GM21381 (cell line): ENCODE data around the gene TGIF1.
"Not testable (repeated sequence)": the region's sequence is repeated elsewhere in the genome, so short reads cannot be mapped to it uniquely, and the experiment has no call there.

Experiments
- ATAC-seq: cut with Tn5 transposase; IDR thresholded peaks from one replicate; pipeline ENCODE4 v1.9.1; 2021; ENCODE audit warnings: mild to moderate bottlenecking, moderate library complexity; ENCODE audit not compliant: unreplicated experiment

Gene TGIF1

DNA sequence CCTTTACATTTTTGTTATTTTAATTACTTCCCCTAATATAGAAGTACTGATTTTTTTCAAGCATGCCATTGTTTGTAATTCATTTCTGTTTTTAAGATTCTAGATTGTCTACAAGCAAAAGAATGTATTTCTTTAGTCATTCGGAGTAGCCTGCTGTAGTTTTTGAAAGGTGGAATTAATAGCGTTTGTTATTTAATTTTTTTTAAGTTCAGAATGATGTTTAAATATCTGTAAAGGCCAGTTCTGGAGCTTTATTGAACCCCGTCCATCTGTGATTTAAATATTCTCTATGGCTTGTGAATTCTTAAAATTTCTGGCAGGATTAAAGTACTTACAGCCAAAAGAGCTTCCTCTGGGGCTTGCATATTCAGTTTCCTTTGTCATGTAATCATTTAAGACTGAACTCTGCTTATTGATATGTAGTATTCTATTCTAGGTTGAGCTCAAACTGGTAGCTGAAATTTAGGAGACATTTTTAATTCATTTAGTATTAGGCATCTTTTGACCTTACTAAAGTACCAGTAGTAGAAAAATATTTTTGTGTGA, 5.2 kb downstream of the TGIF1 start:
- no peak for ATAC-seq

DNA sequence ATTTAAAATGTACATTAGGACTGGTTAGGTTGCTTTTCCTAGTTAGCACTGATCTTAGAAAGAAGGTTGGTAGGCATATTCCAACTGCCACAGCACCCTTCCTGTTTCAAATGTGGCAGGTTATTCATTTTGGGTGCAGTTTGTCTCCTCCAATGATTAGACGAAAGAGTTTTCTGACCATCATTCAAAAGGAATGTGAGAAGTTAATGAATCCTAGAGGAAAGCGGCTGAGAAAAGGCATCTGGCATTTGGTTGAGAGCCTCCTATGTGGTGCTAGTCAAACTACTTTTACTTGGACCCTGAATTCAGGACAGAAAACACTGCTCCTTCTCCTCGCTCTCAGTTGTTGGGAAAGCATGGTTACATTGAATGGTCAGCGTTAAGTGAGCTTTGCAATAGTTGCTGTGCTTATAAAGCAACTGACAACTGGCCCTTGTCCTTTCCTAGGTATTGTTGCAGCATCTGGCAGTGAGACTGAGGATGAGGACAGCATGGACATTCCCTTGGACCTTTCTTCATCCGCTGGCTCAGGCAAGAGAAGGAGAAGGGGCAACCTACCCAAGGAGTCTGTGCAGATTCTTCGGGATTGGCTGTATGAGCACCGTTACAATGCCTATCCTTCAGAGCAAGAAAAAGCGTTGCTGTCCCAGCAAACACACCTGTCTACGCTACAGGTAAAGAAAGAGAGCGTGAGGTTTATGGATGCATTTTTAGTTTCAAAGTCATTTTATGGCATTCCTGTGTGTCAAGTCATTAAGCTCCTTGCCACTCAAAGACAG, 6.1 kb downstream of the TGIF1 start:
- ATAC-seq, result no peak

DNA sequence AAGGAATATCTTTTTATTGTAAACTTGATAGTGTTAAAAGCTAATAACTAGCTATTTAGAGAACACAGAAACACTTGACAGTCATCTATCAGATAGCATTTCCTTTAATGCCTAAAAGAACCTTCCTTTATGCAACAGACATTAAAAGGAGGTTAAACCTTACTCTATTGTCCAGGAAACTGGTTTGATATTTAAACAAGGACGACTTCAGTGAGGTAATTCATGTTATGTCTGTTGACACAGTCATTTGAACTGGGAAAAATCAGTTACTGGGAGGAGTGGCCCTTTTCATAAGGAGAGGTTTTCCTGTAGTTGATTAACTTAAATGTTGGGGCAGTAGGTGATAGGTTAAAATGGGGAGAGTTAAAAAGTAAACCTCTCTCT, 6.7 kb downstream of the TGIF1 start:
- ATAC-seq, result no peak

DNA sequence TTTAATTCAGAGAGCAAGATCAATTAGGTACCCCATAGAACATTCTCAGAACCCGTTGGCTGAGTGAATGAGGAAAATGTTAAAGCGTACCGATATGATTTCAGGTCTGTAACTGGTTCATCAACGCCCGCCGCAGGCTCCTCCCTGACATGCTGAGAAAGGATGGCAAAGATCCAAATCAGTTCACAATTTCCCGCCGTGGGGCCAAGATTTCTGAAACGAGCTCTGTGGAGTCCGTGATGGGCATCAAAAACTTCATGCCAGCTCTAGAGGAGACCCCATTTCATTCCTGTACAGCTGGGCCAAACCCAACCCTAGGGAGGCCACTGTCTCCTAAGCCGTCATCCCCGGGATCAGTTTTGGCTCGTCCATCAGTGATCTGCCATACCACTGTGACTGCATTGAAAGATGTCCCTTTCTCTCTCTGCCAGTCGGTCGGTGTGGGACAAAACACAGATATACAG, 7.3 kb downstream of the TGIF1 start:
- ATAC-seq, result no peak

DNA sequence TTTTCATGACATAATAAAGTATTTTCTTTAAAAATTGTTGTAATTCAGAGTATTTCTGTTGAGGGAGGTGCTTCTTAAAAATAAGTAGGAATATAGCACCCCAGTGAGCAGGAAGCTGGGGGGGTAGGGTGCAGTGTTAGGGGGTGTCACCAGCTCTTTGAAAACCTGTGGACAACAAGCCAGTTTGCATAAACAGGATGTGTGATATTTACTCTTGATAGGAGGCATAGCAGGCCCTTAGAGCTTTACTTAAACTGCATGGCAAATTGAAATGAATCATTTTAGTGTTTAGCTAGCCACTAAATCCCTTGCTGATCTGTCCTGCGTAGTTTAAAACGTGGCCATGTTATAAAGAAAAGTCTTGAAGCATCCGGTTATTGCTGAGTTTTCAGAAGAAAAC, 8.4 kb downstream of the TGIF1 start:
- ATAC-seq, result no peak

DNA sequence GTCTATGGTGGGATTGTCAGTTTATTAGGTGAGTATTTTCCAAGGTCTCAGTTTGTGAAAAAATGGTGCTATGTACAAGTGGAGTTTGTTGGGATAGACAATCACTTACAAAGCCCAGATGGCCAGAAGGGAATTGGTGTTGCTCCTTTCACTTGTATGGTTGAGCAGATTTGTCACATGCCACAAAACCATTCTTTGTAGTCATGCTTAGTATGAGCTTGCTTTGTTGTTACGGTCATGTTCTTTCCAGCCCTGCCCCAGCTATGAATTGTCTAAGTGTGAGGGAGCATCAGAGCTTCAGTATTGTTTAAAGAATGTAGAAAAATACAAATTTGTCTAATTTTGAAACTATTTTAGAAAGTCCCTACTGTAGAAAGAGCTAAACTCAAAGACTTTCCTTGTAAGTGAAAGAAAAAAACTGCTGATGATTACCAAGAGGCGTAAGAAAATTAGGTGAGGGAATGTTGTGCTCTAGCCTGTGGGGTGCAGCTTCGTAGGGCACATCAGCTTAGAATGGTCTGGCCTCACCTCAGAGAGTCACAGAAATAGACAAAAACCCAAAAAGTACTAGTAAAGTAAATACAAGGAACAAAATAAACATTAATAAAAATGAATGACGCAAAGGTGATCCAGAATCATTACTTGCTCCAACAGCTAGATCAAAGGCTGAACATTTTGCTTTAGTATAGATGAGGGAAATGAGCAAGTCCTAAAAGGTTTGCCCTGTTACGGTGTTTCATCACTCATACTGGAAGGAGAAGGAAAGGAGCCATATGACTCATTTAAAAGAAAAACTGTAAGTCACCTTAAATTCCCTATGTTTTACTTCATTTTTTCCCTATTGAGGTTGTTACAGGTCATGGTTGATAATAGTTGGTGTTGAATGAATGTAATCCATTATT, 9.2 kb downstream of the TGIF1 start:
- no peak for ATAC-seq

DNA sequence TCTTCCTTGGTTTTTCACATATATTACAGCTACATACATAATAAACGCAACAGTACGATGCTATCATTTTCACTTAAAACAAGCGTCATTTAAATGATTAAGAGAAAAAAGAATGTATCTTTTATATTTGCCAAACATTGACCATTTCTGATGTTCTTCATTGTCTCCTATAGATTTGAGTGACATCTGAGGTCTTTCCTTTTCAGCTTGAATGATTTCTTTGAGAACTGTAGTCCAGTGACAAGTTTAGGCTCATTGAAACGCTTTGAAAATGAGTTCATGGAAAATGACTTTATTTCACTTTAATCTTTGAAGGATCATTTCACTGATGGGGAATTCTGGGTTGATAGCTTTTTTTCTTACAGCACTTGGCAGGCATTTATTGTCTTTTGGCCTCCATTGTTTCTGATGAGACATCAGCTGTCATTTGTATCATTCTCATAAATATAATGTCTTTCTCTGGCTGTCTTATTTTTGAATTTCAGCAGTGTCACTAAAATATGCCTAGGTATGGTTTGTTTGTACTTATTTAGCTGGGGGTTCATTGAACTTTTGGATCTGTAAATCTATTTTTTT, 10.9 kb downstream of the TGIF1 start:
- no peak for ATAC-seq

DNA sequence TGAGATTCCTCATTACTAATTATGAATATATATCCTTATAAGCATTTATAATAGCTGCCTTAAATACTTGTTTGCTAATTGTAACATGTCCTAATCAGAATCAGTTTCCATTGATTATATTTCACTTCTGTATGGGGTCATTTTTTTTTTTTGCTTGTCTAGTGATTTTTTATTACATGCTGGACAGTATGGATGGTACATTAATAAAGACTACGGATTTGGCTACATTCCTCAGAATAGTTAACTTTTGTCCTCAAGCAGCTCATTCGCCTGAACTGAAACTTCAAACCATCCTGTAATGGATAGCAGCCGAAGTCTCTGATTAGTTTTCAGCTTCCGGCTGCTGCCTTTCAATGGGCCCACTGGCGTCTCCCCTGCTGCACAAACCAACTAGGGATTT, 11.7 kb downstream of the TGIF1 start:
- ATAC-seq, result no peak

DNA sequence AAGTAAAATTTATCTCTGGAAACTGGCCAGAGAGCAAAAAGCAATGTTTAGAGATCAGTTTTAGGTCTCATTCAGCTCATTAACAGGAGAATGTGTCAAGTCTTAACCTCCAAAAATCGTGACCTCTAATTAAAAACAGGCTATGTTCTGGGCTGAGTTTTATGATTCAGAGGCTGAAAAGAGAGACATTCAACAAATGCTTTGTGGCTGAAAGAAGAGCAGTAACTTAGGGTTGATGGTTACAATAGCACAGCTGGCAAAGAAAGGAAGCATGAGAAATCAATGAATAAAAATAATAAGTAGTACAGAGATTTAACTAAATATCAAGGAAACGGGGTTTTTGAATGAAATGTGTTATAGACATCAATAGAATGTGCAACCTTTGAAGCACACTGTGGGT, 13.1 kb downstream of the TGIF1 start:
- ATAC-seq, result no peak

DNA sequence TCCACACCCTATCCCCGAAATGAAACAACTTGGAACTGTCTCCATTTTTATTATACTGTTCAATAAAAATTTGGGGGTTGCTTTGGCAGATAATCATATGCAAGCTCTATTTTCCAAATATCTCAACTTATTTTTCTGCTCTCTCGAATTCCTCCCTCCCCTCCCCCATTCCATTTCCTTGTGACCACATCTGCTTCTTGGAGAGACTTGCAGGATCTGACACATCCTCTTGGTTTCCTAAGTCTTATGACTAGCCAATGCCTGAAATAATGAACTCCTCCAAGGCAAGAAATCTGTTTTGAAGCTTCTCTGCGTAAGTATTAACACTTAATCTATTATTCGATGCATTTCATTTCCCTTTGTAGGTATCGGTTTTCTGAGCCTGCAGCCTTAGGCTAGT, 16.1 kb downstream of the TGIF1 start:
- no peak for ATAC-seq

DNA sequence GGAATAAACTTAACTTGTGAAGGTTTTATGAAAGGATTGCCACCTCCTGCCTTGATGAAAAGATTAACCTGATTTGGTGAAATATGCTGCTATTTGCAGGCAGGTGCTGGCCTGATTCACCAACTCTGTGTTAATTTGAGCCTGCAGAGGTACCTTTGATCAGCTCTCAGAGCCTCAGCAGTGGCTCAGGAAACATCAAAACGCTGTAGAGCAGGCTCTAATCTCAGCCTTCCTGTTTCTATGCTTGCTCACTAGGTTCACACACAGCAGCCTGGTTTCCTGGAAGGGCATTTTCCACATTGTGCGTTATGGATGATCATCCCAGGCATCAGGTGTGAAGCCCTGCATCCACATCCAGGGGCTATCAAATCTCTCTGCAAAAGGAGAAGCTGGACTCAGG, 16.9 kb downstream of the TGIF1 start:
- no peak for ATAC-seq

DNA sequence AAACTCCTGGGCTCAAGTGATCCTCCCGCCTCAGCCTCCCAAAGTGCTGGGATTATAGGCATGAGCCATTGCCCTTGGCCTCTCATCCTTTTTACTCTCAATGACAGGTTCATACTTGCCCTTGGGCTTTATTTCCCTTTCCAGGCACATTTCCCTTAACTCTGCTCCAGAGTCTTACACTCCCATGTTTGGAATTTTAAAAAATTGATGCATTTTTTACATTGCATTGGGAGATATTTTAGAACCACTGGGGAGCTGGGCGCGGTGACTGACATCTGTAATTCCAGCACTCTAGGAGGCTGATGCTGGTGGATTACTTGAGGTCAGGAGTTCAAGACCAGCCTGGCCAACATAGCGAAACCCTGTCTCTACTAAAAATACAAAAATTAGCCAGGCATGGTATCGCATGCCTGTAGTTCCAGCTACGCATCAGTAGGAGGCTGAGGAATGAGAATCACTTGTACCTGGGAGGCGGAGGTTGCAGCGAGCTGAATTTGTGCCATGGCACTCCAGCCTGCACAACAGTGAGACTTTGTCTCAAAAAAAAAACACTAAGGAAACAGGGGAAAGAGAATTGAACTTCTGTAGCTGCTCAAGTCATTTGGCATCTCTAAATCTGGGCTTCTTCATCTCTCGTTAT, 18.2 kb downstream of the TGIF1 start:
- ATAC-seq, result no peak

DNA sequence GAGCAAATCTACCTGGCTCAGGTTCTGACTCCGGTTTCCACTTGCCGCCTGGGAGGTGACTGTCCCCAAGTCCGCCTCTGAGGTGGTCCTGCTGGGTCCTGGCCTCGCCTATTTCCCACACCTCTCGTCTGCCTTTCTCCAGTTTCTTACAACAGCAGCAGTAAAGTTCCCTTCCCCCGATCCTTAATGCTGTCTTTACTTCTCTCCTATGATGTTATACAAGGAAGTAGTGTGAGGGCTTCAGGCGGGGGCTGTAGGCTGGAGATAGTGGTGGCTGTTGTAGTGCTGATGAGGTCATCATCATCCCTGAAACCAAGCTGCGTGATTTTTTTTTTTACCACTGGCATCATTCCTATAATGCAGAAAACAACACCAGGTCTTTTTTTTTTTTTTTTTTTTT, 18.9 kb downstream of the TGIF1 start:
- no peak for ATAC-seq

DNA sequence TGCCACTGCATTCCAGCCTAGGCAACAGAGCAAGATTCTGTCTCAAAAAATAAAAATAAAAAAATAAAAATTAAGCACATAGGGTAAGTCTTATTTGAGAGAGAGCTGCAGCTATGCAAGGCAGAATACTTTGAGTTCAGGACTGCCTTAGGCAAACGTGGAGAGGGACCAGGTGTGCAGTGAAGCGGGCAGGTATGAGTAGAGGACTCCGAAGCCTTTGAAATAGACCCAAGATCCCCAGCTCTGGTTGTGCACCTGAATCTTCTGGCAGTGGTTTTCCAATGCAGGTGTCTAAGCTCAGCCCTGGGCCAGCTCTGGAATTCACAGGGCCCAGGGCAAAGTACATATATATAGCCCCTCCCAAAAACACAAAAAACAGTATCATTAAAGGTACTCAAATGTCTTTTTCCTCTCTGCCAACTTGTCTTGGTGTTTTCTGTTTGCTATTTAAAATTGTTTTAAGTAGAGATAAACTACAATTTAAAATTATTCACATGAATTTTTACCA, 21.2 kb downstream of the TGIF1 start:
- ATAC-seq, result no peak

DNA sequence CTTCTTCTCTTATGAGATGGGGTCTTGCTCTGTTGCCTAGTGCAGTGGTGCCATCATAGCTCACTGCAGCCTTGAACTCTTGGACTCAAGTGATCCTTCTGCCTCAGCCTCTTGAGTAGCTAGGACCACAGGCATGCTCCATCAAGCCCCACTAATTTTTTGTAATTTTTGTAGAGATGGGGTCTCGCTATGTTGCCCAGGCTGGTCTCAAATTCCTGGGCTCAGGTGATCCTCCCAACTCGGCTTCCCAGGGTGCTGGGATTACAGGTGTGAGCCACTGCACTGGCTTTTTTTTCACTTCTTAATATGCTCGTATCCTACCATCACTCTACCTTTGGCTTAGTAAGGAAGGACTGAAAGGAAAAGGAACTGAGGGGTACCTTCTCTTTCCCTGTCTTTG, 22.1 kb downstream of the TGIF1 start:
- ATAC-seq, result not testable (repeated sequence)

DNA sequence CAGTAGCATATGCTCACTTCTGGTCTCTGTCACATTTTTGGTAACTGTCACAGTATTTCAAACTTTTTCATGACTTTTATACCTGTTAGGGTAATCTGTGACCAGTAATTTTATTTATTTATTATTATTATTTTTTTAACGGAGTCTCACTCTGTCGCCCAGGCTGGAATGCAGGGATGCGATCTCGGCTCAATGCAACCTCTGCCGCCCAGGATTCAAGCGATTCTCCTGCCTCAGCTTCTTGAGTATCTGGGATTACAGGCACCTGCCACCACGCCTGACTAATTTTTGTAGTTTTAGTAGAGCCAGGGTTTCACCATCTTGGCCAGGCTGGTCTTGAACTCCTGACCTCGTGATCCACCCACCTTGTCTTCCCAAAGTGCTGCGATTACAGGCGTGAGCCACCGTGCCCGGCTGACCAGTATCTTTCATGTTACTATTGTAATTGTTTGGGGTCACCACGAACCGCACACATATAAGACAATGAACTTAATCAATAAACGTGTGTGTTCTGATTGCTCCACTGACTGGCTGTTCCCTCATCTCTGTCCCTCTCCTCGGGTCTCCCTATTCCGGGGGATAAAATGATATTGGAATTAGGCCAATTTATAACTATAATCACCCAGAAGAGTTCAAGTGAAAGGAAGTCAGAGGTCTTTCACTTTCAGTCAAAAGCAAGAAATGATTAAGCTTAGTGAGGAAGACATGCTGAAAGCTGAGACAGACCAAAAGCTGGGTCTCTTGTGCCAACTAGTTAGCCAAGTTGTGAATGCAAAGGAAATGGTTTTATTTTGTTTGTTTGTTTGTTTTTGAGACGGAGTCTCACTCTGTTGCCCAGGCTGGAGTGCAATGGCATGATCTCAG, 22.9 kb downstream of the TGIF1 start:
- peak; percentile 79 for ATAC-seq

DNA sequence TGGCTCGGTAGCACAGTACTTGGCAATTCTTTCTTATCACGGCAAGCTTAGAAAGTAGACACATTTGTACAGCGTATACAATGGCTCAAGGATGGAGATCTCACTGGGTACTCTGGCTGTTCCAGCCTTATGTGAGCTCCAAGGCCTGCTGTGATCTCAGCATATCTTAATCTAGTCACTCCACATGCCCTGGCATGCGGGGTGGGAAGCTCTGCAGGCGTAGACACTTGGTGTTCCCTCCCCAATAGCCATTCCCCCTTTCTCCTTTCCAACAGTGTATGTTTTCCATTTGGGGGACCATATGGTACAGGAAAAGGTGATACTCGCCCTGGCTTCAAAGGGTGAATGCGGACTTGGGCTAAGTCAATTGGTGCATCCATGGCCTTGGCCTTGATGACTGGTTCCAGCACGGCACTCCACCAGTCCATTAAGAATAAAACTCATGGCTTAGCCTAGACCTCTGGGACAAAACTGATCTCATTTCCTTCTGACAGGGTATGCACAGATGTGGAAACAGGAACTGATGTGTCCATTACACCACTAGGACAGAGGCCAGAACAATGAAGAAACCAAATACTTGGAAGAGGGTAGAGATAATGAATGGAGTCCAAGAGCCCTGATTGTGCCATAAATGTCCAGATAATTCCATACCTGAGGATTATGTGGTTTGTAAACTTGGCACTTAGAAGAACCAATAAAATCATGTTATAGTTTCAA, 28.4 kb downstream of the TGIF1 start:
- no peak for ATAC-seq

DNA sequence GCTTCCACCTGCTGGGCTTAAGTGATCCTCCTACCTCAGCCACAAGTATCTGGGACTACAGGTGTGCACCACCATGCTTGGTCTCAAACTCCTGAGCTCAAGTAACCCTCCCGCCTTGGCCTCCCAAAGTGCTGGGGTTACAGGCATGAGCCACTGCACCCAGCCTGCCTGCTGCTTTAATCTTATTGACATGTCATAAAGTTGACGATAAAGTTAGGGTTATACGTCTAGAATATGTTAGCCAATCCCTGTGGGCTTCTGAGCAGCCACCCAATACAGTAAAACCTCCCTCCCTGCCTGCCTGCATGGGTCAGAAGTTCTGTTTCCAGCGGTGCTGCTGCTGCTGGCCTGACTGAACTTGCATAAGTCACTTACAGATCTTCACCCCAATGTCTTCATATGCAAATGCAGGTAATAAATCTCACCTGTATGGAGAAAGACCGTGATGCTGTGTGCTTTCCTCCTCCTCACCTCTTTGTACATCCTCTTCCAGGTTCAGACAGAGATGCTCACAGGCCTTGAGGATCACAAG, 30.1 kb downstream of the TGIF1 start:
- ATAC-seq, result no peak
